H1 (cell line): ENCODE data around the gene GPR45. TPM values are rescaled to one million over a fixed set of nuclear protein-coding genes. Genes with fewer than 3 reads are reported as not detected.

ENCODE experiments used
- CTCF ChIA-PET: fragments of 300-600 bp; sonication (Branson Sonifier 250); formaldehyde crosslinking; loops from one replicate; lab custom pipeline; 2021; ENCODE audit not compliant: partially characterized antibody; lab: Charles Lee
- POLR2A ChIA-PET: fragments of 300-600 bp; sonication (Branson Sonifier 250); formaldehyde crosslinking; loops from one replicate; lab custom pipeline; 2021; ENCODE audit warnings: inconsistent platforms; ENCODE audit not compliant: partially characterized antibody; lab: Charles Lee
- DNase-seq, 2 experiments: peaks; one replicate each; pipeline versions ENCODE4 v3.0.0 to v3.0.0-alpha.2; 2010 to 2022; ENCODE audit warnings: low spot score in 2 of 2, low read depth in 1 of 2, mixed read lengths in 1 of 2
- FAIRE-seq: peaks from 2 replicates; lab custom pipeline; 2011; peaks lifted over from hg19 to GRCh38; lab: Jason Lieb, UNC
- H2AFZ ChIP-seq: 2 replicates; pipeline ENCODE4 v1.8.1; 2012; ENCODE audit warnings: low read length, inconsistent platforms
- H2AK5ac ChIP-seq: 2 replicates; pipeline ENCODE4 v1.6.1; 2013; ENCODE audit warnings: low read depth, low read length
- H2BK120ac ChIP-seq: replicated peaks from 2 replicates; pipeline ENCODE3; 2013; ENCODE audit warnings: low read depth, low read length, inconsistent platforms
- H2BK12ac ChIP-seq: 2 replicates; pipeline ENCODE4 v1.6.1; 2013; ENCODE audit warnings: low read depth, low read length
- H2BK15ac ChIP-seq: 2 replicates; pipeline ENCODE4 v1.6.1; 2013; ENCODE audit warnings: low read length
- H2BK20ac ChIP-seq: 2 replicates; pipeline ENCODE4 v1.6.1; 2013; ENCODE audit warnings: low read length
- H2BK5ac ChIP-seq: 2 replicates; pipeline ENCODE4 v1.6.1; 2013; ENCODE audit warnings: low read depth, low read length
- H3K14ac ChIP-seq: 2 replicates; pipeline ENCODE4 v1.6.1; 2013; ENCODE audit warnings: inconsistent platforms; ENCODE audit not compliant: insufficient read length
- H3K18ac ChIP-seq: 2 replicates; pipeline ENCODE4 v1.6.1; 2013; ENCODE audit warnings: low read length; ENCODE audit errors: extremely low read depth
- H3K23ac ChIP-seq: 2 replicates; pipeline ENCODE4 v1.6.1; 2013; ENCODE audit warnings: inconsistent platforms; ENCODE audit not compliant: insufficient read length
- H3K23me2 ChIP-seq: 2 replicates; pipeline ENCODE4 v1.6.1; 2013; ENCODE audit warnings: low read depth, low read length
- H3K27ac ChIP-seq: 2 replicates; pipeline ENCODE4 v1.6.1; 2011; ENCODE audit warnings: low read depth, low read length, inconsistent platforms
- H3K27me3 ChIP-seq, 4 experiments: replicated peaks in 1 of 4; 1 replicate in 1 of 4; 2 replicates in 3 of 4; pipeline versions ENCODE4 v1.6.1 to v1.8.1; 2011 to 2013; ENCODE audit warnings: low read length in 3 of 4, mild to moderate bottlenecking in 3 of 4, inconsistent platforms in 2 of 4, mixed read lengths in 2 of 4, moderate library complexity in 1 of 4; ENCODE audit not compliant: control insufficient read depth in 3 of 4, insufficient read depth in 3 of 4; ENCODE audit errors: extremely low read depth in 1 of 4
- H3K36me3 ChIP-seq, 4 experiments: 2 replicates each; pipeline versions ENCODE4 v1.6.1 to v1.8.1; 2011 to 2013; ENCODE audit warnings: mild to moderate bottlenecking in 4 of 4, low read length in 3 of 4, moderate library complexity in 2 of 4, control low read depth in 1 of 4, inconsistent platforms in 1 of 4; ENCODE audit not compliant: insufficient read depth in 4 of 4, control insufficient read depth in 2 of 4
- H3K4ac ChIP-seq: replicated peaks from 2 replicates; pipeline ENCODE3; 2013; ENCODE audit warnings: low read length, low read depth, mixed read lengths, inconsistent platforms; ENCODE audit not compliant: insufficient read length
- H3K4me1 ChIP-seq, 4 experiments: replicated peaks in 1 of 4; 1 replicate in 1 of 4; 2 replicates in 3 of 4; pipeline versions ENCODE4 v1.6.1 to v1.8.1; 2011 to 2013; ENCODE audit warnings: low read length in 3 of 4, inconsistent platforms in 2 of 4, mixed read lengths in 1 of 4; ENCODE audit not compliant: insufficient read depth in 4 of 4, control insufficient read depth in 3 of 4
- H3K4me2 ChIP-seq, 2 experiments: 2 replicates each; pipeline versions ENCODE4 v1.6.1 to v1.8.1; 2011 to 2013; ENCODE audit warnings: low read depth in 2 of 2, low read length in 2 of 2, control low read depth in 1 of 2, inconsistent platforms in 1 of 2, mild to moderate bottlenecking in 1 of 2; ENCODE audit not compliant: insufficient read depth in 1 of 2
- H3K4me3 ChIP-seq, 4 experiments: fragments of 200-600, 300-600 bp in 1 of 4; sonication (generic), shearing (Covaris generic), sonication (Bioruptor Twin) in 1 of 4; 2 replicates each; pipeline versions ENCODE4 v1.5.1 to v1.8.1; 2011 to 2016; ENCODE audit warnings: low read length in 4 of 4, low read depth in 3 of 4, control low read depth in 2 of 4, inconsistent platforms in 2 of 4, mild to moderate bottlenecking in 2 of 4, mixed read lengths in 1 of 4, moderate library complexity in 1 of 4; ENCODE audit not compliant: insufficient read depth in 2 of 4; ENCODE audit errors: extremely low read depth in 1 of 4
- H3K56ac ChIP-seq: replicated peaks from 2 replicates; pipeline ENCODE3; 2013; ENCODE audit warnings: low read depth, mild to moderate bottlenecking, mixed read lengths, low read length, inconsistent platforms; ENCODE audit not compliant: insufficient read length
- H3K79me1 ChIP-seq: 2 replicates; pipeline ENCODE4 v1.6.1; 2013; ENCODE audit warnings: low read depth, low read length, control low read depth
- H3K79me2 ChIP-seq, 2 experiments: 2 replicates each; pipeline versions ENCODE4 v1.6.1 to v1.8.1; 2012 to 2013; ENCODE audit warnings: low read length in 2 of 2, mild to moderate bottlenecking in 2 of 2, inconsistent platforms in 1 of 2; ENCODE audit not compliant: insufficient read depth in 2 of 2, control insufficient read depth in 1 of 2
- H3K9ac ChIP-seq, 4 experiments: replicated peaks in 1 of 4; 1 replicate in 1 of 4; 2 replicates in 3 of 4; pipeline versions ENCODE4 v1.6.1 to v1.8.1; 2011 to 2013; ENCODE audit warnings: low read depth in 3 of 4, low read length in 3 of 4, control low read depth in 2 of 4, mild to moderate bottlenecking in 2 of 4, moderate library complexity in 2 of 4, inconsistent platforms in 1 of 4; ENCODE audit errors: extremely low read depth in 1 of 4
- H3K9me3 ChIP-seq, 2 experiments: 2 replicates each; pipeline versions ENCODE4 v1.6.1 to v1.8.1; 2012 to 2013; ENCODE audit warnings: mild to moderate bottlenecking in 2 of 2, moderate library complexity in 2 of 2, control low read depth in 1 of 2, inconsistent platforms in 1 of 2, low read depth in 1 of 2, low read length in 1 of 2, mixed read lengths in 1 of 2; ENCODE audit not compliant: insufficient read depth in 2 of 2
- H4K20me1 ChIP-seq, 2 experiments: replicated peaks in 1 of 2; 2 replicates each; pipeline versions ENCODE3 to v1.8.1; 2011 to 2013; ENCODE audit warnings: inconsistent platforms in 2 of 2, low read length in 2 of 2, mild to moderate bottlenecking in 1 of 2; ENCODE audit not compliant: insufficient read depth in 2 of 2, control insufficient read depth in 1 of 2
- H4K5ac ChIP-seq: 2 replicates; pipeline ENCODE4 v1.6.1; 2013; ENCODE audit warnings: low read length, low read depth, mixed read lengths, inconsistent platforms; ENCODE audit not compliant: insufficient read length
- H4K8ac ChIP-seq: 2 replicates; pipeline ENCODE4 v1.8.0; 2013; ENCODE audit warnings: mild to moderate bottlenecking, moderate library complexity, low read length, inconsistent platforms; ENCODE audit not compliant: insufficient read depth; ENCODE audit errors: extremely low read depth
- H4K91ac ChIP-seq: replicated peaks from 2 replicates; pipeline ENCODE3; 2013; ENCODE audit warnings: low read length, mixed read lengths, inconsistent platforms; ENCODE audit not compliant: insufficient read length
- ATF3 ChIP-seq: IDR thresholded peaks from 2 replicates; pipeline ENCODE4 v1.6.1; 2011; ENCODE audit warnings: low read depth, mild to moderate bottlenecking, low read length; ENCODE audit not compliant: insufficient read depth
- CREB1 ChIP-seq: IDR thresholded peaks from 2 replicates; pipeline ENCODE4 v1.6.1; 2012; ENCODE audit warnings: inconsistent platforms
- CTBP2 ChIP-seq: IDR thresholded peaks from 2 replicates; pipeline ENCODE4 v1.7.0; 2011; ENCODE audit warnings: borderline replicate concordance, mild to moderate bottlenecking, moderate library complexity, mixed read lengths, low read length; ENCODE audit not compliant: insufficient read depth, insufficient read length
- EP300 ChIP-seq, 2 experiments: IDR thresholded peaks; 1 replicate in 1 of 2; 2 replicates in 1 of 2; pipeline ENCODE4 v1.6.1; 2011 to 2012; ENCODE audit warnings: low read depth in 2 of 2, low read length in 2 of 2, mild to moderate bottlenecking in 2 of 2, borderline replicate concordance in 1 of 2, inconsistent platforms in 1 of 2, moderate library complexity in 1 of 2
- JUND ChIP-seq: IDR thresholded peaks from 2 replicates; pipeline ENCODE4 v1.6.1; 2011; ENCODE audit warnings: mild to moderate bottlenecking, improper control_type of control experiment, low read length
- KDM1A ChIP-seq: fragments of 200-600, 300-600 bp; sonication (generic); IDR thresholded peaks from 2 replicates; pipeline ENCODE4 v1.7.1; 2016; ENCODE audit warnings: mild to moderate bottlenecking, low read length, borderline replicate concordance
- KDM4A ChIP-seq: IDR thresholded peaks from one replicate; pipeline ENCODE4 v1.7.1; 2012; ENCODE audit warnings: low read depth, mild to moderate bottlenecking, moderate library complexity, low read length, inconsistent platforms; ENCODE audit not compliant: severe bottlenecking
- KDM5A ChIP-seq: fragments of 200-600 bp; IDR thresholded peaks from 2 replicates; pipeline ENCODE4 v1.7.1; 2012; ENCODE audit warnings: mild to moderate bottlenecking, low read length, inconsistent platforms, mixed read lengths
- NRF1 ChIP-seq: IDR thresholded peaks from 2 replicates; pipeline ENCODE4 v1.6.1; 2011; ENCODE audit warnings: mild to moderate bottlenecking, low read depth, low read length, improper control_type of control experiment
- POU5F1 ChIP-seq: IDR thresholded peaks from 2 replicates; pipeline ENCODE4 v1.6.1; 2011; ENCODE audit warnings: low read depth, mild to moderate bottlenecking, low read length, moderate library complexity
- RAD21 ChIP-seq, 2 experiments: IDR thresholded peaks in 1 of 2; conservative IDR thresholded peaks in 1 of 2; 2 replicates each; pipeline ENCODE4 v1.6.1; 2011; ENCODE audit warnings: low read depth in 2 of 2, low read length in 2 of 2, improper control_type of control experiment in 1 of 2, inconsistent platforms in 1 of 2, mild to moderate bottlenecking in 1 of 2, moderate library complexity in 1 of 2
- RFX5 ChIP-seq: IDR thresholded peaks from 2 replicates; pipeline ENCODE4 v1.6.1; 2011; ENCODE audit warnings: low read depth, low read length, improper control_type of control experiment, borderline replicate concordance
- YY1 ChIP-seq: IDR thresholded peaks from 2 replicates; pipeline ENCODE4 v1.6.1; 2011; ENCODE audit warnings: low read depth, mild to moderate bottlenecking, low read length
- WGBS, 2 experiments: shearing (Covaris generic) in 1 of 2; methylation state at CpG; one replicate each; pipeline versions ENCODE4 v1.1.6 to v1.1.7; 2013 to 2015; ENCODE audit warnings: low lambda C conversion rate in 2 of 2, mixed read lengths in 2 of 2, inconsistent platforms in 1 of 2, low coverage in 1 of 2, missing lambda C conversion rate in 1 of 2; ENCODE audit not compliant: insufficient replicate concordance in 2 of 2, insufficient coverage in 1 of 2, insufficient read length in 1 of 2; ENCODE audit errors: extremely low coverage in 1 of 2, missing lambda C conversion rate in 1 of 2; 5-methylcytosine and 5-hydroxymethylcytosine counted together
- polyA plus RNA-seq, 7 experiments: library from polyadenylated mRNA; depleted of rRNA in 3 of 7; stranded (reverse) in 5 of 7; unstranded in 2 of 7; fragments of >200 nt in 5 of 7; fragments of 200-250 nt in 2 of 7; gene quantifications; 1 replicate in 5 of 7; 2 replicates in 1 of 7; 4 replicates in 1 of 7; pipeline versions ENCODE4 v1.2.1 to v1.2.3, GENCODE V29; 2011 to 2013; ENCODE audit warnings: missing spikeins in 2 of 7, mixed read lengths in 2 of 7
- total RNA-seq: library from RNA; stranded (reverse); fragmentation: NEBNext Ultra II Directional; extraction: Animal tissue kit (Norgen Biotek cat#: 25700); gene quantifications from 2 replicates; pipeline ENCODE4 v1.2.1, GENCODE V29; 2021

The GPR45 gene
- total and polyA plus RNA-seq, 2 of the 8 experiments (the other 6 are each of a cell fraction or from before 2014, with no cell fraction given) = 0.21 TPM; not detected in 1

- H3K4me2 ChIP-seq = no peak overlapping the region
- 90% methylated on average over 10 of the region's 10 CpGs; no CpG with 5 or more reads in 1 of the 2 experiments for WGBS, 2 experiments
- no peaks in the 10 kb centered on the region; the same call in 1 of the 2 replicates for H3K79me1 ChIP-seq
- TF ChIP-seq EP300 (IDR thresholded peaks at IDR 0.05; ENCODE audit: borderline replicate concordance in 1 of 2, low read depth in 2 of 2, low read length in 2 of 2) (no peak), KDM5A (no peak), ATF3 (no peak), POU5F1 (no peak), JUND (no peak), YY1 (no peak), NRF1 (no peak), KDM4A (no peak), CTBP2 (no peak), RAD21 (IDR thresholded peaks at IDR 0.05 in 1 of 2, conservative IDR thresholded peaks at IDR 0.05 in 1 of 2; ENCODE audit: low read depth in 2 of 2, low read length in 2 of 2) (no peak), KDM1A (no peak), RFX5 (no peak), CREB1 (no peak)
Observed at GRCh38 chr2:105262651-105263091, 21.1 kb downstream of the GPR45 start.

More at GRCh38 chr2:105262651-105263091, 21.1 kb downstream of the GPR45 start:
- Histone ChIP-seq H3K4me1 (no peaks in the 10 kb centered on the region), H3K14ac (no peak overlapping the region), H3K4me3 (no peak overlapping the region), H3K23me2 (no peaks in the 10 kb centered on the region), H3K4ac (no peak overlapping the region), H4K5ac (no peak overlapping the region), H3K27me3 (no peaks in the 10 kb centered on the region), H2BK20ac (no peak overlapping the region), H3K79me2 (no peaks in the 10 kb centered on the region), H3K27ac (no peak overlapping the region), H2AFZ (no peak overlapping the region), H4K91ac (no peak overlapping the region), H2BK120ac (no peak overlapping the region), H3K23ac (no peak overlapping the region), H2BK15ac (no peak overlapping the region), H4K20me1 (peaks cover 0 to 4% of the 10 kb centered on the region in 2 experiments), H3K36me3 (peaks cover 0 to 9% (median 5%) of the 10 kb centered on the region in 4 experiments; a peak in 3 of 8 replicates), H3K56ac (no peak overlapping the region), H3K9ac (no peak overlapping the region), H4K8ac (no peak overlapping the region), H2BK12ac (no peak overlapping the region), H3K9me3 (no peaks in the 10 kb centered on the region), H3K18ac (no peak overlapping the region), H2BK5ac (no peak overlapping the region), H2AK5ac (no peak overlapping the region)
- CTCF ChIA-PET = interaction anchor here (0.6 to 2.3 kb wide), 5 partner anchors 14 to 148 kb away, joined by 3 to 8 read pairs (median 3); no protein-coding TSS in a partner anchor
- no peak for FAIRE-seq
- no peak for DNase-seq
- POLR2A ChIA-PET = interaction anchor here (1.2 kb wide), 1 partner anchor 67 kb away, joined by 3 read pairs; no protein-coding TSS in a partner anchor
